ENCODE data around the gene LIMA1.
"Not testable (repeated sequence)": the region's sequence is repeated elsewhere in the genome, so short reads cannot be mapped to it uniquely, and the experiment has no call there.

The LIMA1 gene

GRCh38 chr12:50311858-50312609, 28.7 kb upstream of the LIMA1 start:
- H3K27ac Mint-ChIP-seq, H3K36me3 Mint-ChIP-seq, H3K4me3 Mint-ChIP-seq, H3K27me3 Mint-ChIP-seq, H3K9me3 Mint-ChIP-seq, CTCF ChIA-PET, H3K4me1 Mint-ChIP-seq, DNase-seq: not testable (repeated sequence)

GRCh38 chr12:50309950-50310349, 26.6 kb upstream of the LIMA1 start:
- H3K27ac Mint-ChIP-seq: no peak overlapping the region
- no peak overlapping the region for H3K4me3 Mint-ChIP-seq
- CTCF ChIA-PET: no interaction called here
- no peak for DNase-seq
- H3K36me3 Mint-ChIP-seq: no peaks in the 10 kb centered on the region
- H3K27me3 Mint-ChIP-seq: no peaks in the 10 kb centered on the region
- no peaks in the 10 kb centered on the region for H3K4me1 Mint-ChIP-seq
- H3K9me3 Mint-ChIP-seq: no peaks in the 10 kb centered on the region

- no peak overlapping the region for H3K4me3 Mint-ChIP-seq
- CTCF ChIA-PET: no interaction called here
- H3K36me3 Mint-ChIP-seq: no peaks in the 10 kb centered on the region
- H3K9me3 Mint-ChIP-seq: no peaks in the 10 kb centered on the region
- DNase-seq: no peak
- no peak overlapping the region for H3K27ac Mint-ChIP-seq
- H3K27me3 Mint-ChIP-seq: no peaks in the 10 kb centered on the region
- H3K4me1 Mint-ChIP-seq: no peaks in the 10 kb centered on the region
These were observed 19.4 kb upstream of the LIMA1 start for GRCh38 chr12:50302686-50303085.

GRCh38 chr12:50297996-50298395, 14.7 kb upstream of the LIMA1 start:
- no peak overlapping the region for H3K4me3 Mint-ChIP-seq
- H3K36me3 Mint-ChIP-seq: no peaks in the 10 kb centered on the region
- H3K4me1 Mint-ChIP-seq: no peaks in the 10 kb centered on the region
- CTCF ChIA-PET: interaction anchor here (0.6 kb wide), 1 partner anchor 1063 kb away, joined by 5 read pairs; no protein-coding TSS in a partner anchor
- DNase-seq: no peak
- no peak overlapping the region for H3K27ac Mint-ChIP-seq
- no peaks in the 10 kb centered on the region for H3K27me3 Mint-ChIP-seq
- no peaks in the 10 kb centered on the region for H3K9me3 Mint-ChIP-seq

GRCh38 chr12:50297027-50297426, 13.7 kb upstream of the LIMA1 start:
- Mint-ChIP-seq H3K4me1 (no peaks in the 10 kb centered on the region), H3K36me3 (no peaks in the 10 kb centered on the region), H3K27ac (no peak overlapping the region), H3K27me3 (no peaks in the 10 kb centered on the region), H3K4me3 (no peak overlapping the region), H3K9me3 (no peaks in the 10 kb centered on the region)
- no peak for DNase-seq
- CTCF ChIA-PET: interaction anchor here (0.6 kb wide), 1 partner anchor 18 kb away, joined by 4 read pairs; no protein-coding TSS in a partner anchor

GRCh38 chr12:50296554-50296953, 13.2 kb upstream of the LIMA1 start:
- no peak overlapping the region for H3K4me3 Mint-ChIP-seq

GRCh38 chr12:50291377-50291776, 8.1 kb upstream of the LIMA1 start:
- DNase-seq: no peak
- H3K4me3 Mint-ChIP-seq: no peak overlapping the region
- H3K36me3 Mint-ChIP-seq: no peaks in the 10 kb centered on the region
- H3K27me3 Mint-ChIP-seq: no peaks in the 10 kb centered on the region
- H3K9me3 Mint-ChIP-seq: peaks cover 4% of the 10 kb centered on the region
- no peaks in the 10 kb centered on the region for H3K4me1 Mint-ChIP-seq
- H3K27ac Mint-ChIP-seq: no peak overlapping the region
- CTCF ChIA-PET: no interaction called here

More at GRCh38 chr12:50296554-50296953, 13.2 kb upstream of the LIMA1 start:
- no peaks in the 10 kb centered on the region for H3K4me1 Mint-ChIP-seq
- no peak for DNase-seq
- H3K9me3 Mint-ChIP-seq: peaks cover 2% of the 10 kb centered on the region
- no peak overlapping the region for H3K27ac Mint-ChIP-seq
- CTCF ChIA-PET: interaction anchor here (0.6 to 1.0 kb wide), 2 partner anchors 13 to 18 kb away, joined by 3 to 4 read pairs; partner anchors contain the start of gene LIMA1
- H3K27me3 Mint-ChIP-seq: no peaks in the 10 kb centered on the region
- H3K36me3 Mint-ChIP-seq: no peaks in the 10 kb centered on the region

GRCh38 chr12:50290692-50291091, 7.4 kb upstream of the LIMA1 start:
- H3K4me1 Mint-ChIP-seq, DNase-seq, CTCF ChIA-PET, H3K4me3 Mint-ChIP-seq, H3K27ac Mint-ChIP-seq, H3K27me3 Mint-ChIP-seq, H3K9me3 Mint-ChIP-seq, H3K36me3 Mint-ChIP-seq: not testable (repeated sequence)

- Mint-ChIP-seq H3K9me3 (peaks cover 4% of the 10 kb centered on the region), H3K27me3 (peaks cover 9% of the 10 kb centered on the region)
- CTCF ChIA-PET: interaction anchor here (0.8 kb wide), 1 partner anchor 13 kb away, joined by 3 read pairs; no protein-coding TSS in a partner anchor
These were observed 4.0 kb upstream of the LIMA1 start for GRCh38 chr12:50287271-50287670.

GRCh38 chr12:50285253-50285652, 1.9 kb upstream of the LIMA1 start:
- no peak overlapping the region for H3K4me3 Mint-ChIP-seq
- CTCF ChIA-PET: interaction anchor here (0.5 kb wide), 1 partner anchor 879 kb away, joined by 3 read pairs; no protein-coding TSS in a partner anchor
- peaks cover 1% of the 10 kb centered on the region for H3K36me3 Mint-ChIP-seq
- no peak for DNase-seq
- peaks cover 26% of the 10 kb centered on the region for H3K4me1 Mint-ChIP-seq
- H3K27me3 Mint-ChIP-seq: peaks cover 9% of the 10 kb centered on the region
- H3K27ac Mint-ChIP-seq: no peak overlapping the region
- no peaks in the 10 kb centered on the region for H3K9me3 Mint-ChIP-seq

More at GRCh38 chr12:50287271-50287670, 4.0 kb upstream of the LIMA1 start:
- no peak overlapping the region for H3K27ac Mint-ChIP-seq
- peaks cover 23% of the 10 kb centered on the region for H3K4me1 Mint-ChIP-seq
- H3K4me3 Mint-ChIP-seq: no peak overlapping the region
- no peak for DNase-seq
- peaks cover 1% of the 10 kb centered on the region for H3K36me3 Mint-ChIP-seq

- peak overlapping the region; percentile 85 for H3K4me3 Mint-ChIP-seq
- H3K9me3 Mint-ChIP-seq: no peaks in the 10 kb centered on the region
- H3K4me1 Mint-ChIP-seq: peaks cover 26% of the 10 kb centered on the region
- DNase-seq: no peak
- H3K36me3 Mint-ChIP-seq: peaks cover 1% of the 10 kb centered on the region
- H3K27ac Mint-ChIP-seq: peak overlapping the region; percentile 12
- H3K27me3 Mint-ChIP-seq: peaks cover 9% of the 10 kb centered on the region
- CTCF ChIA-PET: interaction anchor here (1.3 kb wide), 1 partner anchor 151 kb away, joined by 3 read pairs; no protein-coding TSS in a partner anchor
These were observed 545 bp downstream of the LIMA1 start for GRCh38 chr12:50282721-50283228.

- Mint-ChIP-seq H3K4me1 (peaks cover 30% of the 10 kb centered on the region), H3K9me3 (no peaks in the 10 kb centered on the region), H3K36me3 (no peaks in the 10 kb centered on the region), H3K27me3 (peaks cover 9% of the 10 kb centered on the region), H3K4me3 (no peak overlapping the region), H3K27ac (no peak overlapping the region)
- DNase-seq: no peak
- CTCF ChIA-PET: no interaction called here
These were observed 3.8 kb downstream of the LIMA1 start for GRCh38 chr12:50279501-50279900.

GRCh38 chr12:50276912-50277671, 6.2 kb downstream of the LIMA1 start:
- no peak overlapping the region for H3K27ac Mint-ChIP-seq
- H3K36me3 Mint-ChIP-seq: no peaks in the 10 kb centered on the region
- H3K9me3 Mint-ChIP-seq: no peaks in the 10 kb centered on the region
- H3K27me3 Mint-ChIP-seq: no peaks in the 10 kb centered on the region
- DNase-seq: no peak
- CTCF ChIA-PET: no interaction called here
- H3K4me1 Mint-ChIP-seq: peaks cover 13% of the 10 kb centered on the region
- H3K4me3 Mint-ChIP-seq: no peak overlapping the region

- H3K27ac Mint-ChIP-seq: no peak overlapping the region
These were observed 7.3 kb downstream of the LIMA1 start for GRCh38 chr12:50276068-50276467.

More at GRCh38 chr12:50276068-50276467, 7.3 kb downstream of the LIMA1 start:
- Mint-ChIP-seq H3K4me3 (no peak overlapping the region), H3K9me3 (no peaks in the 10 kb centered on the region), H3K4me1 (peaks cover 12% of the 10 kb centered on the region), H3K27me3 (no peaks in the 10 kb centered on the region), H3K36me3 (no peaks in the 10 kb centered on the region)
- CTCF ChIA-PET: no interaction called here
- no peak for DNase-seq

Data from activated naive CD4-positive, alpha-beta T cell treated with anti-CD3 and anti-CD28 coated beads, Interleukin-2, amount 10 ng/mL, durations not matched to agents 7 days and 5 days (primary cell).